ENCODE measurements around the gene PEX14. TPM values are rescaled to one million over a fixed set of nuclear protein-coding genes. Genes with fewer than 3 reads are reported as not detected.

PEX14 gene
- total and polyA plus RNA-seq, 9 of the 15 experiments (the other 6 are each of a cell fraction or from before 2014, with no cell fraction given): 2.6 to 45.7 (median 22.7) TPM

DNA sequence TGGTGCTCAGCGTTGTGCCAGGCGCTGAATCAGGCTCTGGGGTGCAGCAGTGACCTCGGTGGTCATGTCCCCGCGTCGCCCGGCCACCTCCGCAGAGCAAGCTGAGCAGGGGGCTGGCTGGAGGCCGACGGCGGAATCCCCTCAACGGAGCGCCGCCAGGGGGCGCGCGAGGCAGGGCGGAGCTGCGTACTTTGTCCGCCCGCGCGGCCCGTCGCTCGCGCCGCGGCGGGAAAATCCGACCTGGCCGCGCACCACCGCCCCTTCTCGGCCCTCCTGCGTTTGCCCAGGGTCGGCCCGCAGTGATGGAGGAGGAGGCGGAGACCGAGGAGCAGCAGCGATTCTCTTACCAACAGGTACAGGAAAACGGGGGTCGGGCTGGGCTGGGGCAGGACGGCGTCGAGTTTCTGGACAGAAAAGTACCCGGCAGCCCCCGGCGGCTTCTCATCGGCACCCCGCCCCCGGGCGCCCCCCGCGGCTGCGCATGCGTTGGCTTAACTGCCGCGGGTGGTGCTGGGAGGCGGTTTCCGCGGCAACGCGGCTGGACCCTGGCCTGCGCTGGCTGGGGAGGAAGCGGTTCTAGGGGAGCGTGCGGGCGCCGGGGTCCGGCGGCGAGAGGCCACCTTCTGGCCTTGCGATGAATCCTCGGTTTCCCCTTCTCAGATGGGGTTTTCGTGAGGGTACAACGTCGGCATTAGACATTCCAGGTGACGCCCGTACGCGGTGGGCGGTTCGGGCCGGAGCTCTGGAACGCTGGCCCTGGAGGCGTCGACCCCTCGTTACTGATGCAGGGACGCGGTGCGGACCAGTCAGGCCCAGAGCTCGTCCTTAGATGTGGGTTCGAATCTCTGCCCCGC lies 44.3 kb upstream of the PEX14 start, which contains the start of gene CENPS (continued):
- TF ChIP-seq, protein P1, sequence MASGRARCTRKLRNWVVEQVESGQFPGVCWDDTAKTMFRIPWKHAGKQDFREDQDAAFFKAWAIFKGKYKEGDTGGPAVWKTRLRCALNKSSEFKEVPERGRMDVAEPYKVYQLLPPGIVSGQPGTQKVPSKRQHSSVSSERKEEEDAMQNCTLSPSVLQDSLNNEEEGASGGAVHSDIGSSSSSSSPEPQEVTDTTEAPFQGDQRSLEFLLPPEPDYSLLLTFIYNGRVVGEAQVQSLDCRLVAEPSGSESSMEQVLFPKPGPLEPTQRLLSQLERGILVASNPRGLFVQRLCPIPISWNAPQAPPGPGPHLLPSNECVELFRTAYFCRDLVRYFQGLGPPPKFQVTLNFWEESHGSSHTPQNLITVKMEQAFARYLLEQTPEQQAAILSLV (tag; IDR thresholded peaks at IDR 0.05): no peak
- TF ChIP-seq ATF1 (CRISPR knock-in tag; IDR thresholded peaks at IDR 0.05) (no peak), ATF1 (tag; IDR thresholded peaks at IDR 0.05) (peak; percentile 87), KAT8 (IDR thresholded peaks at IDR 0.05; ENCODE audit: low read depth) (no peak), ZNF408 (CRISPR knock-in tag; IDR thresholded peaks at IDR 0.05; ENCODE audit: low read depth) (no peak), CBFA2T2 (conservative IDR thresholded peaks at IDR 0.05) (no peak), NR4A1 (CRISPR knock-in tag; IDR thresholded peaks at IDR 0.05) (no peak), NR4A1 (tag; IDR thresholded peaks at IDR 0.05) (peak; percentile 77), ZNF75A (CRISPR knock-in tag; IDR thresholded peaks at IDR 0.05) (0 out of 2 replicates have a peak, but pooled peaks have one; percentile 50), ZNF23 (CRISPR knock-in tag; IDR thresholded peaks at IDR 0.05) (no peak), ZNF347 (CRISPR knock-in tag; IDR thresholded peaks at IDR 0.05; ENCODE audit: low read depth) (no peak), MED1 (CRISPR knock-in tag; IDR thresholded peaks at IDR 0.05; ENCODE audit: borderline replicate concordance) (no peak), ZC3H4 (CRISPR knock-in tag; IDR thresholded peaks at IDR 0.05; ENCODE audit: borderline replicate concordance) (no peak), NFRKB (IDR thresholded peaks at IDR 0.05; ENCODE audit: low read depth) (no peak)
- TF ChIP-seq, protein P2, sequence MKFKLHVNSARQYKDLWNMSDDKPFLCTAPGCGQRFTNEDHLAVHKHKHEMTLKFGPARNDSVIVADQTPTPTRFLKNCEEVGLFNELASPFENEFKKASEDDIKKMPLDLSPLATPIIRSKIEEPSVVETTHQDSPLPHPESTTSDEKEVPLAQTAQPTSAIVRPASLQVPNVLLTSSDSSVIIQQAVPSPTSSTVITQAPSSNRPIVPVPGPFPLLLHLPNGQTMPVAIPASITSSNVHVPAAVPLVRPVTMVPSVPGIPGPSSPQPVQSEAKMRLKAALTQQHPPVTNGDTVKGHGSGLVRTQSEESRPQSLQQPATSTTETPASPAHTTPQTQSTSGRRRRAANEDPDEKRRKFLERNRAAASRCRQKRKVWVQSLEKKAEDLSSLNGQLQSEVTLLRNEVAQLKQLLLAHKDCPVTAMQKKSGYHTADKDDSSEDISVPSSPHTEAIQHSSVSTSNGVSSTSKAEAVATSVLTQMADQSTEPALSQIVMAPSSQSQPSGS (CRISPR knock-in tag; IDR thresholded peaks at IDR 0.05): no peak
- TF ChIP-seq, protein P3, sequence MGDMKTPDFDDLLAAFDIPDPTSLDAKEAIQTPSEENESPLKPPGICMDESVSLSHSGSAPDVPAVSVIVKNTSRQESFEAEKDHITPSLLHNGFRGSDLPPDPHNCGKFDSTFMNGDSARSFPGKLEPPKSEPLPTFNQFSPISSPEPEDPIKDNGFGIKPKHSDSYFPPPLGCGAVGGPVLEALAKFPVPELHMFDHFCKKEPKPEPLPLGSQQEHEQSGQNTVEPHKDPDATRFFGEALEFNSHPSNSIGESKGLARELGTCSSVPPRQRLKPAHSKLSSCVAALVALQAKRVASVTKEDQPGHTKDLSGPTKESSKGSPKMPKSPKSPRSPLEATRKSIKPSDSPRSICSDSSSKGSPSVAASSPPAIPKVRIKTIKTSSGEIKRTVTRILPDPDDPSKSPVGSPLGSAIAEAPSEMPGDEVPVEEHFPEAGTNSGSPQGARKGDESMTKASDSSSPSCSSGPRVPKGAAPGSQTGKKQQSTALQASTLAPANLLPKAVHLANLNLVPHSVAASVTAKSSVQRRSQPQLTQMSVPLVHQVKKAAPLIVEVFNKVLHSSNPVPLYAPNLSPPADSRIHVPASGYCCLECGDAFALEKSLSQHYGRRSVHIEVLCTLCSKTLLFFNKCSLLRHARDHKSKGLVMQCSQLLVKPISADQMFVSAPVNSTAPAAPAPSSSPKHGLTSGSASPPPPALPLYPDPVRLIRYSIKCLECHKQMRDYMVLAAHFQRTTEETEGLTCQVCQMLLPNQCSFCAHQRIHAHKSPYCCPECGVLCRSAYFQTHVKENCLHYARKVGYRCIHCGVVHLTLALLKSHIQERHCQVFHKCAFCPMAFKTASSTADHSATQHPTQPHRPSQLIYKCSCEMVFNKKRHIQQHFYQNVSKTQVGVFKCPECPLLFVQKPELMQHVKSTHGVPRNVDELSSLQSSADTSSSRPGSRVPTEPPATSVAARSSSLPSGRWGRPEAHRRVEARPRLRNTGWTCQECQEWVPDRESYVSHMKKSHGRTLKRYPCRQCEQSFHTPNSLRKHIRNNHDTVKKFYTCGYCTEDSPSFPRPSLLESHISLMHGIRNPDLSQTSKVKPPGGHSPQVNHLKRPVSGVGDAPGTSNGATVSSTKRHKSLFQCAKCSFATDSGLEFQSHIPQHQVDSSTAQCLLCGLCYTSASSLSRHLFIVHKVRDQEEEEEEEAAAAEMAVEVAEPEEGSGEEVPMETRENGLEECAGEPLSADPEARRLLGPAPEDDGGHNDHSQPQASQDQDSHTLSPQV (IDR thresholded peaks at IDR 0.05): peak; percentile 98
- TF ChIP-seq, protein P4, sequence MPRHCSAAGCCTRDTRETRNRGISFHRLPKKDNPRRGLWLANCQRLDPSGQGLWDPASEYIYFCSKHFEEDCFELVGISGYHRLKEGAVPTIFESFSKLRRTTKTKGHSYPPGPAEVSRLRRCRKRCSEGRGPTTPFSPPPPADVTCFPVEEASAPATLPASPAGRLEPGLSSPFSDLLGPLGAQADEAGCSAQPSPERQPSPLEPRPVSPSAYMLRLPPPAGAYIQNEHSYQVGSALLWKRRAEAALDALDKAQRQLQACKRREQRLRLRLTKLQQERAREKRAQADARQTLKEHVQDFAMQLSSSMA (CRISPR knock-in tag; IDR thresholded peaks at IDR 0.05): peak; percentile 32; the same call in 1 of the 2 replicates
- TF ChIP-seq, protein P5, sequence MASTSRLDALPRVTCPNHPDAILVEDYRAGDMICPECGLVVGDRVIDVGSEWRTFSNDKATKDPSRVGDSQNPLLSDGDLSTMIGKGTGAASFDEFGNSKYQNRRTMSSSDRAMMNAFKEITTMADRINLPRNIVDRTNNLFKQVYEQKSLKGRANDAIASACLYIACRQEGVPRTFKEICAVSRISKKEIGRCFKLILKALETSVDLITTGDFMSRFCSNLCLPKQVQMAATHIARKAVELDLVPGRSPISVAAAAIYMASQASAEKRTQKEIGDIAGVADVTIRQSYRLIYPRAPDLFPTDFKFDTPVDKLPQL (IDR thresholded peaks at IDR 0.05; ENCODE audit: extremely low read depth, insufficient read length): no peak
- TF ChIP-seq, protein P6, sequence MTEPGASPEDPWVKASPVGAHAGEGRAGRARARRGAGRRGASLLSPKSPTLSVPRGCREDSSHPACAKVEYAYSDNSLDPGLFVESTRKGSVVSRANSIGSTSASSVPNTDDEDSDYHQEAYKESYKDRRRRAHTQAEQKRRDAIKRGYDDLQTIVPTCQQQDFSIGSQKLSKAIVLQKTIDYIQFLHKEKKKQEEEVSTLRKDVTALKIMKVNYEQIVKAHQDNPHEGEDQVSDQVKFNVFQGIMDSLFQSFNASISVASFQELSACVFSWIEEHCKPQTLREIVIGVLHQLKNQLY (CRISPR knock-in tag; conservative IDR thresholded peaks at IDR 0.05): 0 out of 4 replicates have a peak, but pooled peaks of 1 of the 2 experiments have one; percentile 36
